HepG2 (cell line): Measurements from ENCODE around the gene TNS4. TPM values are rescaled to one million over a fixed set of nuclear protein-coding genes. Genes with fewer than 3 reads are reported as not detected.

Experiments
- CREM ChIP-seq, 2 experiments: sonication (generic) in 1 of 2; formaldehyde crosslinking in 1 of 2; IDR thresholded peaks; 2 replicates each; pipeline versions ENCODE4 v1.4.0 to v1.6.1; 2016 to 2020; ENCODE audit warnings: antibody characterized with exemption in 1 of 2, mild to moderate bottlenecking in 1 of 2, missing genetic modification reagents in 1 of 2
- HIVEP1 ChIP-seq: sonication (generic); formaldehyde crosslinking; IDR thresholded peaks from 2 replicates; pipeline ENCODE4 v1.4.0; 2020; ENCODE audit warnings: mild to moderate bottlenecking, missing genetic modification reagents
- PAX8 ChIP-seq: sonication (generic); formaldehyde crosslinking; IDR thresholded peaks from 2 replicates; pipeline ENCODE4 v1.8.0; 2022; ENCODE audit warnings: mild to moderate bottlenecking, missing genetic modification reagents, borderline replicate concordance
- TOE1 ChIP-seq: sonication (generic); formaldehyde crosslinking; IDR thresholded peaks from 2 replicates; pipeline ENCODE4 v1.4.0; 2020; ENCODE audit warnings: mild to moderate bottlenecking, missing genetic modification reagents
- ZNF547 ChIP-seq: sonication (generic); formaldehyde crosslinking; IDR thresholded peaks from 2 replicates; pipeline ENCODE4 v1.5.1; 2020; ENCODE audit warnings: mild to moderate bottlenecking, missing genetic modification reagents
- ZNF619 ChIP-seq: sonication (generic); formaldehyde crosslinking; IDR thresholded peaks from 2 replicates; pipeline ENCODE4 v1.4.0; 2020; ENCODE audit warnings: mild to moderate bottlenecking, missing genetic modification reagents
- polyA plus RNA-seq, 8 experiments: library from polyadenylated mRNA; depleted of rRNA in 3 of 8; stranded (reverse) in 7 of 8; unstranded in 1 of 8; fragments of >200 nt; fragmentation: Illumina TruSeq in 4 of 8; extraction: Trizol in 4 of 8; gene quantifications; 2 replicates each; pipeline versions ENCODE4 v1.2.1 to v1.2.3, GENCODE V29; 2011 to 2016; ENCODE audit warnings: low read depth in 4 of 8, missing spikeins in 1 of 8, mixed read lengths in 1 of 8; ENCODE audit not compliant: insufficient read depth in 1 of 8
- total RNA-seq, 5 experiments: library from RNA; depleted of rRNA; stranded (reverse); fragments of >200 nt; fragmentation: Illumina TruSeq; extraction: Trizol; gene quantifications; 2 replicates each; pipeline ENCODE4 v1.2.3, GENCODE V29; 2016; ENCODE audit warnings: low read depth in 1 of 5
- TF ChIP-seq, protein P1 (sequence below): sonication (generic); formaldehyde crosslinking; IDR thresholded peaks from 2 replicates; pipeline ENCODE4 v1.4.0; 2020; ENCODE audit warnings: missing genetic modification reagents, borderline replicate concordance
- TF ChIP-seq, protein P2 (sequence below): sonication (generic); formaldehyde crosslinking; IDR thresholded peaks from 2 replicates; pipeline ENCODE4 v1.5.1; 2020; ENCODE audit warnings: missing genetic modification reagents, mild to moderate bottlenecking, borderline replicate concordance
- TF ChIP-seq, protein P3 (sequence below): sonication (generic); formaldehyde crosslinking; IDR thresholded peaks from 2 replicates; pipeline ENCODE4 v1.5.0; 2020; ENCODE audit warnings: mild to moderate bottlenecking, missing genetic modification reagents
- TF ChIP-seq, protein P4 (sequence below): sonication (generic); formaldehyde crosslinking; IDR thresholded peaks from 2 replicates; pipeline ENCODE4 v1.5.0; 2020; ENCODE audit warnings: mild to moderate bottlenecking, missing genetic modification reagents
- TF ChIP-seq, protein P5 (sequence below): IDR thresholded peaks from 2 replicates; pipeline ENCODE4 v1.6.1; 2016; ENCODE audit warnings: control low read depth
- TF ChIP-seq, protein P6 (sequence below): sonication (generic); formaldehyde crosslinking; IDR thresholded peaks from 2 replicates; pipeline ENCODE4 v1.4.0; 2020; ENCODE audit warnings: mild to moderate bottlenecking, missing genetic modification reagents

TNS4 gene
- total and polyA plus RNA-seq, 2 of the 13 experiments (the other 11 are each of a cell fraction or from before 2014, with no cell fraction given), result 0.58 to 2.1 TPM

DNA sequence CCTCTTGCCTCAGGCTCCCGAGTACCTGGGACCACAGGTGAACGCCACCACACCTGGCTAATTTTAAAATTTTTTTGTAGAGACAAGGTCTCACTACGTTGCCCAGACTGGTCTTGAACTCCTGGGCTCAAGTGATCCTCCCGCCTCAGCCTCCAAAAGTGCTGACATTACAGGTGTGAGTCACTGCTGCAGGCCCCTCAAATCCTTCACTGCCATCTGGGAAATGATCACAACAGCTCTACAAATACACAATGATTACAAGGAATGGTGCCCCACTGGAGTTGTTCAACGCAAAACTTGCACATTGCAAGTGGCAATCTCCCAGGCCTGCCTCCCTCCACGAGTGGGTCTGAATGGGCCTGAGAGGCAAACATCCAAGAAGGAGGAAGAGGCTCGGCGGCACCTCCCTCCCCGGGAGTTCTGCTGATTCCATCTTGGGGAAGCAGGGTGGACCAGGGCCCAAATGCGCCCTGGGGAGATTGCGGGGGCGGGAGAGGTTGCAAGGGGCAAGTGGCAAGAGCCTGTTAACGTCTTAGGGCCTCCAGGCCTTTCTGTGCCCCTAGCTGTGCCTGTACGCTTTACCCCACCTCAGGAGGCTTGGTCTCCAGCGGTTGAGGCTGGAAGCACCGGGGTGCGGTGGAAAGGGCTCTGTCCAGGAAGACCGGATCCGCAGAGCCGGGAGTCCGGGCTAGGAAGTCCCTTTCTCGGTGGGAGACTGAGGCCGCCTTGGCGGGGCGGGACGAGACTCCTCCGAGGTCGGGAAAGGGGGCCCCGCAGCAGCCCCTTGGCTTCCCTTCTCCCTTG, 58.8 kb downstream of the TNS4 start (continued):
- TF ChIP-seq, protein P1, sequence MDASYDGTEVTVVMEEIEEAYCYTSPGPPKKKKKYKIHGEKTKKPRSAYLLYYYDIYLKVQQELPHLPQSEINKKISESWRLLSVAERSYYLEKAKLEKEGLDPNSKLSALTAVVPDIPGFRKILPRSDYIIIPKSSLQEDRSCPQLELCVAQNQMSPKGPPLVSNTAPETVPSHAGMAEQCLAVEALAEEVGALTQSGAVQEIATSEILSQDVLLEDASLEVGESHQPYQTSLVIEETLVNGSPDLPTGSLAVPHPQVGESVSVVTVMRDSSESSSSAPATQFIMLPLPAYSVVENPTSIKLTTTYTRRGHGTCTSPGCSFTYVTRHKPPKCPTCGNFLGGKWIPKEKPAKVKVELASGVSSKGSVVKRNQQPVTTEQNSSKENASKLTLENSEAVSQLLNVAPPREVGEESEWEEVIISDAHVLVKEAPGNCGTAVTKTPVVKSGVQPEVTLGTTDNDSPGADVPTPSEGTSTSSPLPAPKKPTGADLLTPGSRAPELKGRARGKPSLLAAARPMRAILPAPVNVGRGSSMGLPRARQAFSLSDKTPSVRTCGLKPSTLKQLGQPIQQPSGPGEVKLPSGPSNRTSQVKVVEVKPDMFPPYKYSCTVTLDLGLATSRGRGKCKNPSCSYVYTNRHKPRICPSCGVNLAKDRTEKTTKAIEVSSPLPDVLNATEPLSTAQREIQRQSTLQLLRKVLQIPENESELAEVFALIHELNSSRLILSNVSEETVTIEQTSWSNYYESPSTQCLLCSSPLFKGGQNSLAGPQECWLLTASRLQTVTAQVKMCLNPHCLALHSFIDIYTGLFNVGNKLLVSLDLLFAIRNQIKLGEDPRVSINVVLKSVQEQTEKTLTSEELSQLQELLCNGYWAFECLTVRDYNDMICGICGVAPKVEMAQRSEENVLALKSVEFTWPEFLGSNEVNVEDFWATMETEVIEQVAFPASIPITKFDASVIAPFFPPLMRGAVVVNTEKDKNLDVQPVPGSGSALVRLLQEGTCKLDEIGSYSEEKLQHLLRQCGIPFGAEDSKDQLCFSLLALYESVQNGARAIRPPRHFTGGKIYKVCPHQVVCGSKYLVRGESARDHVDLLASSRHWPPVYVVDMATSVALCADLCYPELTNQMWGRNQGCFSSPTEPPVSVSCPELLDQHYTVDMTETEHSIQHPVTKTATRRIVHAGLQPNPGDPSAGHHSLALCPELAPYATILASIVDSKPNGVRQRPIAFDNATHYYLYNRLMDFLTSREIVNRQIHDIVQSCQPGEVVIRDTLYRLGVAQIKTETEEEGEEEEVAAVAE (CRISPR knock-in tag), result no peak
- TF ChIP-seq, protein P2, sequence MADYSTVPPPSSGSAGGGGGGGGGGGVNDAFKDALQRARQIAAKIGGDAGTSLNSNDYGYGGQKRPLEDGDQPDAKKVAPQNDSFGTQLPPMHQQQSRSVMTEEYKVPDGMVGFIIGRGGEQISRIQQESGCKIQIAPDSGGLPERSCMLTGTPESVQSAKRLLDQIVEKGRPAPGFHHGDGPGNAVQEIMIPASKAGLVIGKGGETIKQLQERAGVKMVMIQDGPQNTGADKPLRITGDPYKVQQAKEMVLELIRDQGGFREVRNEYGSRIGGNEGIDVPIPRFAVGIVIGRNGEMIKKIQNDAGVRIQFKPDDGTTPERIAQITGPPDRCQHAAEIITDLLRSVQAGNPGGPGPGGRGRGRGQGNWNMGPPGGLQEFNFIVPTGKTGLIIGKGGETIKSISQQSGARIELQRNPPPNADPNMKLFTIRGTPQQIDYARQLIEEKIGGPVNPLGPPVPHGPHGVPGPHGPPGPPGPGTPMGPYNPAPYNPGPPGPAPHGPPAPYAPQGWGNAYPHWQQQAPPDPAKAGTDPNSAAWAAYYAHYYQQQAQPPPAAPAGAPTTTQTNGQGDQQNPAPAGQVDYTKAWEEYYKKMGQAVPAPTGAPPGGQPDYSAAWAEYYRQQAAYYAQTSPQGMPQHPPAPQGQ (CRISPR knock-in tag), result no peak
- TF ChIP-seq, protein P3, sequence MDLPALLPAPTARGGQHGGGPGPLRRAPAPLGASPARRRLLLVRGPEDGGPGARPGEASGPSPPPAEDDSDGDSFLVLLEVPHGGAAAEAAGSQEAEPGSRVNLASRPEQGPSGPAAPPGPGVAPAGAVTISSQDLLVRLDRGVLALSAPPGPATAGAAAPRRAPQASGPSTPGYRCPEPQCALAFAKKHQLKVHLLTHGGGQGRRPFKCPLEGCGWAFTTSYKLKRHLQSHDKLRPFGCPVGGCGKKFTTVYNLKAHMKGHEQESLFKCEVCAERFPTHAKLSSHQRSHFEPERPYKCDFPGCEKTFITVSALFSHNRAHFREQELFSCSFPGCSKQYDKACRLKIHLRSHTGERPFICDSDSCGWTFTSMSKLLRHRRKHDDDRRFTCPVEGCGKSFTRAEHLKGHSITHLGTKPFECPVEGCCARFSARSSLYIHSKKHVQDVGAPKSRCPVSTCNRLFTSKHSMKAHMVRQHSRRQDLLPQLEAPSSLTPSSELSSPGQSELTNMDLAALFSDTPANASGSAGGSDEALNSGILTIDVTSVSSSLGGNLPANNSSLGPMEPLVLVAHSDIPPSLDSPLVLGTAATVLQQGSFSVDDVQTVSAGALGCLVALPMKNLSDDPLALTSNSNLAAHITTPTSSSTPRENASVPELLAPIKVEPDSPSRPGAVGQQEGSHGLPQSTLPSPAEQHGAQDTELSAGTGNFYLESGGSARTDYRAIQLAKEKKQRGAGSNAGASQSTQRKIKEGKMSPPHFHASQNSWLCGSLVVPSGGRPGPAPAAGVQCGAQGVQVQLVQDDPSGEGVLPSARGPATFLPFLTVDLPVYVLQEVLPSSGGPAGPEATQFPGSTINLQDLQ (CRISPR knock-in tag), result 0 out of 2 replicates have a peak, but pooled peaks have one; percentile 46
- TF ChIP-seq, protein P4, sequence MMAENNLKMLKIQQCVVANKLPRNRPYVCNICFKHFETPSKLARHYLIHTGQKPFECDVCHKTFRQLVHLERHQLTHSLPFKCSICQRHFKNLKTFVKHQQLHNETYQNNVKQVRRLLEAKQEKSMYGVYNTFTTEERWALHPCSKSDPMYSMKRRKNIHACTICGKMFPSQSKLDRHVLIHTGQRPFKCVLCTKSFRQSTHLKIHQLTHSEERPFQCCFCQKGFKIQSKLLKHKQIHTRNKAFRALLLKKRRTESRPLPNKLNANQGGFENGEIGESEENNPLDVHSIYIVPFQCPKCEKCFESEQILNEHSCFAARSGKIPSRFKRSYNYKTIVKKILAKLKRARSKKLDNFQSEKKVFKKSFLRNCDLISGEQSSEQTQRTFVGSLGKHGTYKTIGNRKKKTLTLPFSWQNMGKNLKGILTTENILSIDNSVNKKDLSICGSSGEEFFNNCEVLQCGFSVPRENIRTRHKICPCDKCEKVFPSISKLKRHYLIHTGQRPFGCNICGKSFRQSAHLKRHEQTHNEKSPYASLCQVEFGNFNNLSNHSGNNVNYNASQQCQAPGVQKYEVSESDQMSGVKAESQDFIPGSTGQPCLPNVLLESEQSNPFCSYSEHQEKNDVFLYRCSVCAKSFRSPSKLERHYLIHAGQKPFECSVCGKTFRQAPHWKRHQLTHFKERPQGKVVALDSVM, result peak; percentile 39
- TF ChIP-seq ZNF547 (CRISPR knock-in tag) (no peak), CREM (IDR thresholded peaks at IDR 0.05) (no peak), CREM (CRISPR knock-in tag; IDR thresholded peaks at IDR 0.05) (no peak), ZNF619 (CRISPR knock-in tag) (no peak), TOE1 (no peak), PAX8 (CRISPR knock-in tag) (no peak), HIVEP1 (CRISPR knock-in tag) (peak; percentile 32; the same call in 1 of the 2 replicates)
- TF ChIP-seq, protein P5, sequence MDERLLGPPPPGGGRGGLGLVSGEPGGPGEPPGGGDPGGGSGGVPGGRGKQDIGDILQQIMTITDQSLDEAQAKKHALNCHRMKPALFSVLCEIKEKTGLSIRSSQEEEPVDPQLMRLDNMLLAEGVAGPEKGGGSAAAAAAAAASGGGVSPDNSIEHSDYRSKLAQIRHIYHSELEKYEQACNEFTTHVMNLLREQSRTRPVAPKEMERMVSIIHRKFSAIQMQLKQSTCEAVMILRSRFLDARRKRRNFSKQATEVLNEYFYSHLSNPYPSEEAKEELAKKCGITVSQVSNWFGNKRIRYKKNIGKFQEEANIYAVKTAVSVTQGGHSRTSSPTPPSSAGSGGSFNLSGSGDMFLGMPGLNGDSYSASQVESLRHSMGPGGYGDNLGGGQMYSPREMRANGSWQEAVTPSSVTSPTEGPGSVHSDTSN, result no peak
- TF ChIP-seq, protein P6, sequence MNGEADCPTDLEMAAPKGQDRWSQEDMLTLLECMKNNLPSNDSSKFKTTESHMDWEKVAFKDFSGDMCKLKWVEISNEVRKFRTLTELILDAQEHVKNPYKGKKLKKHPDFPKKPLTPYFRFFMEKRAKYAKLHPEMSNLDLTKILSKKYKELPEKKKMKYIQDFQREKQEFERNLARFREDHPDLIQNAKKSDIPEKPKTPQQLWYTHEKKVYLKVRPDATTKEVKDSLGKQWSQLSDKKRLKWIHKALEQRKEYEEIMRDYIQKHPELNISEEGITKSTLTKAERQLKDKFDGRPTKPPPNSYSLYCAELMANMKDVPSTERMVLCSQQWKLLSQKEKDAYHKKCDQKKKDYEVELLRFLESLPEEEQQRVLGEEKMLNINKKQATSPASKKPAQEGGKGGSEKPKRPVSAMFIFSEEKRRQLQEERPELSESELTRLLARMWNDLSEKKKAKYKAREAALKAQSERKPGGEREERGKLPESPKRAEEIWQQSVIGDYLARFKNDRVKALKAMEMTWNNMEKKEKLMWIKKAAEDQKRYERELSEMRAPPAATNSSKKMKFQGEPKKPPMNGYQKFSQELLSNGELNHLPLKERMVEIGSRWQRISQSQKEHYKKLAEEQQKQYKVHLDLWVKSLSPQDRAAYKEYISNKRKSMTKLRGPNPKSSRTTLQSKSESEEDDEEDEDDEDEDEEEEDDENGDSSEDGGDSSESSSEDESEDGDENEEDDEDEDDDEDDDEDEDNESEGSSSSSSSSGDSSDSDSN (CRISPR knock-in tag), result 0 out of 2 replicates have a peak, but pooled peaks have one; percentile 4
